CD4-positive, alpha-beta T cell treated with Interleukin-15 for 1 hour (primary cell): ENCODE measurements around the gene DYNC1I1.

Experiments
- DNase-seq: peaks from one replicate; pipeline ENCODE4 v3.0.0-alpha.2; 2020

The DYNC1I1 gene

GRCh38 chr7:96093435-96093834 is 321.1 kb downstream of the DYNC1I1 start:
- no peak for DNase-seq

DNA sequence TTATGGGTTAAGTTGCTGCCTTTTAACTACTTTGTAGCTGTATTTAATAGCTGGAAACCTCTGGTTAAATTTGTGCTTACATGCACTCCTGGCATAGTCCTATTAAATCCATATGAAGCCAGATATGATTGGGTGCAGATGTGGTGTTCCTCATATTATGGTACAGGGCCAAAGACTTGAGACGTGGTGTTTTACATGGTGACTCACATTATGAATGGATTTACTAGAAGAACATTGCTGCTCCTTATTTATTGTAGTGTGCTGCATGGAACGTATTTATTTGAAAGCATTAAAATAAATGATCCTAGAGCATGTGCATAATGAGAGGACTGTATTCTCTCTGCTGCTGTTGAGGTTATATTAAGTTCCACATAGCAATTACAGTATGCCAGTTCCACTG is 325.5 kb downstream of the DYNC1I1 start:
- no peak for DNase-seq

- DNase-seq: no peak
Measured at GRCh38 chr7:96100737-96101136, 328.4 kb downstream of the DYNC1I1 start.

DNA sequence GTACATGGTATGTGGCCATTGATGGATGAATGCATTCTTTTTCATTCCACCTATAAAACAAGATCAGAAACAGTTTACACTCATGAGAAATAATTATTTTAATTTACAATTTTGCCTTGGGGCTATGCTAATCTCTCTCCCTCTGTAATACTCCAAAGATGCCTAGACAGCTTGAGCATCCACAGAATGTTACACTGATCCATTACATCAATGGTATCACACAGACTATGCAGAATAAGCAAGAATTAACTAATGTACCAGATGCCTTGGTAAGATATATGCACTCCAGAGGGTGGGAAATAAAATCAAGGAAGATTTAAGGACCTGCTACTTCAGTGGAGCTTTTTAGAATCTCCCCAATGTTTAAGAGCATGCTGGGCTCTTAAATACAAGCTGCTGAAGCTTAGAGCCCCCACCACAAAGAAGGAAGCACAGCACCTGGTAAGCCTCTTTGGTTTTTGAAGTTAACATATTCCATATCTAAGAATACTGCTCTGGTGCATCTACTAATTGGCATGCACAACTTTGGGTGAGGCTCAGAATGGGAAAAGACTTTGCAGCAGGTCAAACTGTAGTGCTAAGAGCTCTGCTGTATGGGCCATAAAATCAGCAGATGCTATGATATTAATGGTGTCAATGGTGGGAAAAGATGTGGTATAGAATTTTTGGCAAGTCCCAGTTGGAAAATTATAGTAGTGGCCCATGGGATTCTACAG is 329.9 kb downstream of the DYNC1I1 start:
- no peak for DNase-seq

DNA sequence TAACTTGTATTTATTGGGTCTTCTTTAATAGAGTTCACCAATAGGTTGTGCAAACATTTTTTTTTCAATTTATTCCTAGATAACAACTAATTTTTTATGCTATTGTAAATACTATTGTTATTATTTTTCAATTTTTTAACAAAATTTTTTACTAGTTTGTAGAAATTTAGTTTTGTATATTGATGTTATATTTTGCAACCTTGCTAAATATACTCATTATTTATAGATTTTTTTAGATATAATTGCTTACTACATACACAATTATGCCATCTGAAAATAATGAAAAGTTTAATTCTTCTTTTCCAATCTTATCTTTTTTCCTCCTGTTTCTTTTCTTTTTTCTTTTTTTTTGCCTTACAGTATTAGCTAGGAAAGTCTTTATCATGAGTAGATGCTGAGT is 332.6 kb downstream of the DYNC1I1 start:
- DNase-seq: no peak

DNA sequence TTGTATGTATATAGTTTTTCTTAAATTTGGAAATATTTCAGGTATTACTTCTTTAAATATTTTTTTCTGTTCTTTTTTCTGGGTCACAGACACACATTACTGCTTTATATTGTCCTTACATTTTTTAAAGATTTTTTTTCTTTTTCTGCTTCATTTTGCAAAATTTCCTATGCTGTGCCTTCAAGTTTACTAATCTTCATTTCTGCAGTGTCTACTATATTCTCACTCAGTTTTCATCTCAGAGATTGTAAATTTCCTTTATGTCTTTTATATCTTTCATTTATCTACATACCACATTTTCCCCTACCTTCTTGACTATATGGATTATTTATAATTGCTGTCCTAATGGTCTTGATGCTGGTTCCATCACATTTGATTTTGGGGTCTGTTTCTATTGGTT is 339.1 kb downstream of the DYNC1I1 start:
- DNase-seq: no peak

GRCh38 chr7:96114190-96114589 is 341.8 kb downstream of the DYNC1I1 start:
- DNase-seq: no peak

- DNase-seq: no peak
Measured at GRCh38 chr7:96116173-96116572, 343.8 kb downstream of the DYNC1I1 start.

DNA sequence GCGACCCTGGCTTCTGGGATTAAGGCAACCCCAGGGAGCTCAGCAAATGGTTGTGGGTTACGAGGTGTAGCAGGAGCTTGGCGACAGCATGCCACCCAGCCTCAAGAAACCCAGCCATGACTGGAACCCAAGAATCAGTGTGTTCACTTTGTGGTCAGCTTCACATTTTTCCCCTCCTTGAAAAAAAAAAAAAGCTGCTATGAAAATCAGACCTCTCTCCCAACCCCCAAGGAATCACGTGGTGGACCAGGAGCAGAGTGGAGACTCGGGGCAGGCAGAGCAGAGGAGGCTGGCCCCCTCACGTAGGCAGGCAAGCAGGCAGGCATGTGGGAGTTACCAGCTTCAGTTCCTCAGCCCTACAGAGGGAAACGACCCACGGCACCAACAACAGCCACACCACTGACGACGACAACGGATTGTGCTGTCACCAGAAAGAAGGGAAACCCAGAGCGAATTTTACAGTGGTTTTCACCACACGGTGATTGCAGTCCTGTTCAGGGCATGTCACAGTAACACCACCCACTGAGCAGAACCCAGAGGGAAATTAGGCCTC is 346.2 kb downstream of the DYNC1I1 start:
- DNase-seq: no peak

DNA sequence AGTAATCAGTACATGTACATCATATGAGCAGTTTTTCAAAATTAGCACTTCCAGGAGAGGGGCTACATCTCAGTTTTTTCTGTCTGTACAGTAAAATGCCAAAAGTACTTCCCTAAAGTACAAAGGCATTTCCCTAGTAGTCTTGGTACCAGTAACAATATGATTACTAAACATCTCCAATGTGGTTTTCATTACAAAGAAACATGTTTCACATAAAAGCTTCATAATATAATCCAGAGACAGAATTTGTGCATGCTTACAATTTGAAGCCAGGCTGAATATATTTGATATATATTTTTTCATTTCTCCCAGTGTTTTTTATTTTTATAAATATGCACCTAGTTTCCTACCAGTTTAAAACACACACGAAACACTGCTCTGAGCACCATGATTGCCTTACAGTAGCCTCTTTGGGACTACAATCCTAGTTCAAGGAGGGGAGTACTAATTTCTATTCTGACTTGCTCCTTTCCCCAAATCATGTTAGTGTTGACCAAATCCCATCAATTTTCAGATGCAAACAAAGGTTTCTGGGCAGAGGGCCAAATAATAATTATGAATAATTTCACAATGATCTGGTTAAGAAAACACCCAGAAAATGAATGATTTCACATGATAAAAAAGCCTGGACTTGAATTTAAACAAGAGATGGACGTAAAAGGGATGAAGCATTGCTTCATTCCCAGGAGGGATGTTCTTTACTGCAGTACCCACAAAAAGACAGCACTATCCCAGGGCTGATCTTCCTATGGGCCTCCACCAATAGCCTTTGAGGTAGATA is 348.3 kb downstream of the DYNC1I1 start:
- DNase-seq: no peak

DNA sequence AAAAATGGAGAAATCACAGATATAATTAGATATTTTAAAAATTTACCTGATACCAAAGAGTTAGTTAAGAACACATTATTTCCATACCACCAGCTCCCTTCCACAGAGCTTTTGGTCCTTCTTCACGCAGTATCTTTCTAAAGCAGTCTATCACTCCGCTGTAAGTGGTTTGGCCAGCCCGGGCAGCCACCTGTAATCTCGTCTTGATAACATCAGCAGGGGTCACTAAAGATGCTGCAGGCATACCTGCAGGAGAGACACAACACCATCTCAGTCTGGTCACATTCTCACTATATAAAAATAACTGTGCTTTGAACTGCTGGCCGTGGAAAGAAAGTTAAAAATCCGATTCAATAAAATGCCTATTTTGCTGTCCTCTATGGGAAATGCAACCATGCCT is 349.4 kb downstream of the DYNC1I1 start:
- no peak for DNase-seq

DNA sequence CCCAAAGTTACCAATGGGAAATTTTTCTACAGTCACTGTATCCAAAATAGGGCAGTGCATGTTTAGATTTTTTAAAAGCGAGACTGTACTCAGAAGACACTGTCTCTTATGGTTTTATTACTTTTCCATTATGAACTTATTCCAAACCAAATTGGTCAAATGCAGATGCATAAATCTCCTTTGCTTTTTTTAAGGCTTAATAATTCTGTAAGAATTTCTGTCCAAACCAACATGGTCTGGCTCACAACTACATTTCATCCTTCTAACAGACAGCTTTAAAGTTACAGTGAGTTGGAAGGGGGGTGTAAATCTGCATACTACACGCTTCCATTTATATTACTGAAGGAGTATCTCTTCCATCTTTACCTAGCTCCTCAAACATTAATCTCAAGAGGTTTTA is 350.4 kb downstream of the DYNC1I1 start:
- no peak for DNase-seq

DNA sequence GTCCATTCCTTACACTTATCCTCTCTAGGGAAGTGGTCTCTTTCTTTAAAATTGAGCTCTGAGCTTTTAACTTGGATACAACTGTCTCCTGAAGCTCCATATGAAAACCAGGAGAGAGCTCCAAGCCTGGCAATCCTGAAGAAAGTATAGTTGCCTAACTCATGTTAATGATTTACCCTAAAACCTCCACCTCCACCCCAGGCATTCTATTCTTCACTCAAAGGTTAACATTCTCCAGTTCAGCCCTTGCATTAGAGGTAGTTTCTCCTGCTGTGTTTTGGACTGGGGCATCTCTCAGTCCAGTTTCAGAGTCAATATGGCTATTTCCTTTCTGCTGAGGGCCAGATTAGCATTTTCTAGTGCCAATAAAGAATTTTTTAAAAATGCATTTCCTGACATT is 354.0 kb downstream of the DYNC1I1 start:
- no peak for DNase-seq

- DNase-seq: no peak
Measured at GRCh38 chr7:96127746-96128145, 355.4 kb downstream of the DYNC1I1 start.

DNA sequence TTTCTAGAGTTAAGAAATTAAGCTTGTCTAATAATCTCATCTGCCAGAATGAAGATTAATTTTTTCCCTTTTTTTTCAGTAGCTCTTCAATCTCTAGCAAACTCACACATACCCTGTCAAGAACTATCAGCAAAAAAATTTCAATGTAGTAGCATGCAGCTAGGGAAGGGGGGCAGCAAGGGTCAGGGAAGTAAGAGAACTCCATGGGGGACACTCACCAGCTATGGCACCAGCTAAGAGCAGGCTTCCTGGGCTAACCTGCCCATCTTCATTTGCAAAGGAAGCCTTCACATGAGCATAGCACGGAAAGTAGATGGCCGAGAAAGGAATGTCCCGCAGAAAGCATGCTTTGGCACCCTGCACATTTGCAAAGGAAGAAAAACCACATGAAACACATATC is 359.2 kb downstream of the DYNC1I1 start:
- no peak for DNase-seq

- DNase-seq: no peak
Measured at GRCh38 chr7:96135241-96135640, 362.9 kb downstream of the DYNC1I1 start.

- DNase-seq: no peak
Measured at GRCh38 chr7:96136600-96137239, 364.4 kb downstream of the DYNC1I1 start.

GRCh38 chr7:96143495-96144259 is 371.3 kb downstream of the DYNC1I1 start:
- DNase-seq: no peak

GRCh38 chr7:96144260-96144526 is 371.8 kb downstream of the DYNC1I1 start:
- no peak for DNase-seq
